HG03460 (cell line): ENCODE data around the gene SETD7.
A peak's percentile ranks its signal among the peaks of the same experiment; 100 is the strongest.
"Not testable (repeated sequence)": the region's sequence is repeated elsewhere in the genome, so short reads cannot be mapped to it uniquely, and the experiment has no call there.

ENCODE experiments used
- ATAC-seq: cut with Tn5 transposase; IDR thresholded peaks from one replicate; pipeline ENCODE4 v1.9.1; 2021; ENCODE audit not compliant: unreplicated experiment

Gene SETD7

GRCh38 chr4:139470295-139470694, 85.7 kb downstream of the SETD7 start:
- no peak for ATAC-seq

DNA sequence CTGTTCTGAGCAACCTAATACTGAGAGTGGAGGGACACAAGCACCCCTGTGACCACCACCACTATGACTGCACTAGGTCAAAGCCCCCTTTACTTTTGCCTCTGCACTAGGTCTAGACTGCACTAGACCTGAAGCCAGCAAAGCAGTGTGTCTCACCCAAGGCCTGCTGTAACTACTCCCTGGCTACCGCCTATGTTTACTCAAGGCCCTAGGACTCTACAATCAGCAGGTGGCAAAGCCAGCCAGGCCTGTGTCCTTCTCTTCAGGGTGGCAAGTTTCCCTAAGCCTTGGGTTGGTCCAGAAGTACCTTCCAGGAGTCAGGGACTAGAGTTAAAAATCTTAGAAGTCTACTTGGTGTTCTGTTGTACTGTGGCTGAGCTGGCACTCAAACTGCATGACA, 86.2 kb downstream of the SETD7 start:
- no peak for ATAC-seq

DNA sequence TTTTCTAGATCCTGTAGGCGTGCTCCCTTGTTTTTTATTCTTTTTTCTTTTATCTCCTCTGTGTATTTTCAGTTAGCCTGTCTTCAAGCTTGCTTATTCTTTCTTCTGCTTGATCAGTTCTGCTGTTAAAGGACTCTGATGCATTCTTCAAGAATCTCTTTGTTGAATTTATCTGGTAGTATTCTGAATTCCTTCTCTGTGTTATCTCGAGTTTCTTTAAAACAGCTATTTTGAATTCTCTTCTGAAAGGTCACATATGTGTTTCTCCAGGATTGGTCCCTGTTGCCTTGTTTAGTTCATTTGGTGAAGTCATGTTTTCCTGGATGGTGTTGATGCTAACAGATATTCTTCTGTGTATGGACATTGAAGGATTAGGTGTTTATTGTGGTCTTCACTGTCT, 86.8 kb downstream of the SETD7 start:
- ATAC-seq: no peak

GRCh38 chr4:139468756-139469155, 87.3 kb downstream of the SETD7 start:
- not testable (repeated sequence) for ATAC-seq

GRCh38 chr4:139465922-139466321, 90.1 kb downstream of the SETD7 start:
- ATAC-seq: no peak

DNA sequence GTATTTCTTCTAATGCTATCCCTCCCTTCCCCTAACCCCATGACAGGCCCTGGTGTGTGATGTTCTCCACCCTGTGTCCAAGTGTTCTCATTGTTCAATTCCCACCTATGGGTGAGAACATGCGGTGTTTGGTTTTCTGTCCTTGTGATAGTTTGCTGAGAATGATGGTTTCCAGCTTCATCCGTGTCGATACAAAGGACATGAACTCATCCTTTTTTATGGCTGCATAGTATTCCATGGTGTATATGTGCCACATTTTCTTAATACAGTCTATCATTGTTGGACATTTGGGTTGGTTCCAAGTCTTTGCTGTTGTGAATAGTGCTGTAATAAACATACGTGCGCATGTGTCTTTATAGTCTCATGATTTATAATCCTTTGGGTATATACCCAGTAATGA, 91.5 kb downstream of the SETD7 start:
- ATAC-seq: not testable (repeated sequence)

GRCh38 chr4:139461022-139461628, 94.9 kb downstream of the SETD7 start:
- no peak for ATAC-seq

DNA sequence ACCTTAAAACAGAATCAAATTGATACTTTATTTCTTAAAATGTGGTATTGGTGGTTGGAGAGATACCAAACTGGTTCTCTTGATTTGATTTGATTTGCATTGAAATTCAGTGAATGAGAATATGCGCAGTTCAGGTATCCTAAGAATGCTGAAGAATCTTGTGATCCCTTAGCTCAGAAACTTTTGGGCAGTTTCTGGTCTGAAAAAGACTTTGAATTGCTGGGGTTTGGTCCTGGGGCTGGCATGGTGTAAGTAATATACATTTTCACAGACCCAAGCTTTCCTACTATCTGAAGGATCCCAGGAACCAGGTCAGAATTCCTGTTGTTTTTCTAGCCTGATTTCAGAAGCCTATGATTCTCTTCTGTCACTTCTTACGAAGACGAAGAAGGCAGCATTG, 95.5 kb downstream of the SETD7 start:
- ATAC-seq: no peak

- ATAC-seq: no peak
Measured at GRCh38 chr4:139458999-139459398, 97.0 kb downstream of the SETD7 start.

DNA sequence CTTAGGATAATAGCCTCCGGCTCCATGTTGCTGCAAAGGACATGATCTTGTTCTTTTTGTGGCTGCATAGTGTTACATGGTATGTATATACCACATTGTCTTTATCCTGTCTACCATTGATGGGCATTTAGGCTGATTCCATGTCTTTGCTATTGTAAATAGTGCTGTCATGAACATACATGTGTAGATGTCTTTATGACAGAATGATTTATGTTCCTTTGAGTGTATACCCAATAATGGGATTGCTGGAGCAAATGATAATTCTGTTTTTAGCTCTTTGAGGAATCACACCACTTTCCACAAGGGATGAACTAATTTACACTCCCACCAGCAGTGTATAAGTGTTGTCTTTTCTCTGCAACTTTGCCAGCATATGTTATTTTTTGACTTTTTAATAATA, 97.5 kb downstream of the SETD7 start:
- no peak for ATAC-seq

DNA sequence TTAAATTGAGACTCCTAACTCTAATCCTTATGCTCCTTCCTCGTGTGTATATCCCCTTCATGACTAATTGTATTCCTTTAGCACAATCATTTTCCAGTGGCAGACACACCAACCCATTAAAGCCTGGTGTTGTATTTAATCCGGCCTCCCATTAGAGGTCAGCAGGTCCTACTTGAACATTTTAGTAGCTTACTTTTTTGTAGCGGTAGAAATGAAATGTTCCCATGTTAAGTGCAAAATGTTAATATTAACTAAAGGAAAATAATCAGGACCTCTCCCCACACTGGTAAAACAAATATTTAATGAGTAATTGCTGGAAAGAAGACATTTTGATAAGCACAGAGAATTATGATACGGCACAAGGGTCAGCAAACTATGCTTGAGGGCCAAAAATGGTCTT, 98.7 kb downstream of the SETD7 start:
- ATAC-seq: no peak

- no peak for ATAC-seq
Measured at GRCh38 chr4:139455126-139455538, 100.9 kb downstream of the SETD7 start.

DNA sequence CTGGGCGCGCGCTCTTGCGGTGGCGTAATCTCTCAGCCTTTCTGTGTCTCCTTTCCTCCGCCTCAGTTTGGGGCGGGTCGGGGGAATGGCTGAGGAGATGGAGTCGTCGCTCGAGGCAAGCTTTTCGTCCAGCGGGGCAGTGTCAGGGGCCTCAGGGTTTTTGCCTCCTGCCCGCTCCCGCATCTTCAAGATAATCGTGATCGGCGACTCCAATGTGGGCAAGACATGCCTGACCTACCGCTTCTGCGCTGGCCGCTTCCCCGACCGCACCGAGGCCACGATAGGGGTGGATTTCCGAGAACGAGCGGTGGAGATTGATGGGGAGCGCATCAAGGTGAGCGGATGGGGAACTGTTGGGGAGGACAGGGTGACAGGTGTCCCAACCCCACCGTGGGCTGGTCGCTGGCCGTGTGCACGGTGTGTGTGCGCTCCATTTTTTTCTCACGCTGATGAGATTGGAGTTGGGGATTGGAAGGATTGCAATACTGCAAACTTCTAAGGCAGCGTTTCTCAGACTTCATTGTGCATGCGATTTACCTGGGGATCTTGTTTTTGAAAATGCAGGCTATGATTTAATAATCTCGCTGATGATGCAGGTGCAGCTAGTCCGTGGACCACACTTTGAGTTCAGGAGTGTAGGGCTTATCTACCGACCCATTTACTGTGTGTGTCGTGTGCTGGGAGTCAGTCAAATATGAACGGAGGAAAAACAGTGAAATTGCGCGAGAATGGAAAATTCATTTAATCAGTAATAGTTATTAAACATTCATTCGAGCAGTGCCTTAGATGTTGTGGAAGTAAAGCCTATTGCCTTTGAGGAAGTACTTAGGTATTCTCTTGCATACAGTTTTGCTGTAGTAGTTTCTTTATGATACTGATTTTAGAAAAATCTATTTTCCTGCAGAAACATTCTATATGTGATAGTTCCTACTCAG, 101.6 kb downstream of the SETD7 start, which contains the start of gene RAB33B:
Gene RAB33B, plus strand, starts transcription at position 11 of the 935 bp plus-strand sequence. Its CDS starts 75 bp downstream, at position 86.
- ATAC-seq: peak; percentile 6

DNA sequence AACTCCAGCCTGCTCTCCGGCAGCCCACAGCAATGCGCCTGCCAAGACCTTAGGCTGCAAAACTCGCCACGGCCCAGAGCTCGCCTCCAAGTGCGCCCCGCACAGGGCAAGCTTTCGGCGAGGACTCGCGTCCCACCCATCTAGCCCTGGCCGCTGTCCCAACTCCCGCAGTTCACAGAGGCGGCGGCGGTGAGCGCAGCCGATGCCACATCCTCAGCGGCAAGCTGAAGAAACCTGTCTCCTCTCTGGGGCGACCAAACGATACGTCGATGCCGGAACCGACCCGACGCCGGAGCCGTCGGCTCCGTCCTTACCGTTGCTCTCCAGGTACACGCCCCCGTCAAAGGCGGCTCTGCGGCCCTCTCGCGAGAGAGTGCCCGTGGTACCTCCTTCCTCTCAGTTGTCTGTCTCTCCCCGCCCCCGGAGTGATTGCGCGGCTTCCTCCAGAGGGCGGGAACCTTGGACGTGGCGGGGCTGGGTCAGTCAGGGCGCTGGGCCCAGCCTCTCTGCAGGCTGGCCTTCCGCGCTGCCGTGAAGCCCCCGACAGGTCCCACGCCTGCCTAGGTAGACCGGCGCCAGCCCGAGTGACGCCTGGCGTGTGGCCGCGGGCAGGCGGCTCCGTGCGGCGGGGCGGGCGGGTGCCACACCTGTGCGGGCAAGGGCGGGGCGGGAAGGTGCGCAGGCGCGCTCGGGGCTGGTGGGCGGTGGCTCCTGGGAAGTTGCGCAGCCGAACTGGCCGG, 102.5 kb downstream of the SETD7 start:
- ATAC-seq: peak; percentile 89

DNA sequence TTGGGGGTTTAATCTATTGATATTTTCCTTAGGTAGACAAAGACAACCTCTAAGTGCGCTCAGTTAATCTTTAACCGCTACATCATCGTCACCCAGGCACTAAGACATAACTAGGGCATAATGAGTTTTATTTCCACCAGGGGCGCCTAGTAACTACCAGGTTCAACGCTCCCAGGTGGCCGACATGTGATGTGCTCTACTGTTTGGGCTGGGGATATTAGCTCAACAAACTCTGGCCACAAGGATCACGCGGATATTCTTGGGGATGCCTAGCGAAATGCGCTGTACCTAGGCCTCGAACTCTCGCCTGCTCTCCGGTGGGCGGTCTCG, 103.0 kb downstream of the SETD7 start:
- ATAC-seq: peak; percentile 50

GRCh38 chr4:139451997-139452396, 104.0 kb downstream of the SETD7 start:
- no peak for ATAC-seq

DNA sequence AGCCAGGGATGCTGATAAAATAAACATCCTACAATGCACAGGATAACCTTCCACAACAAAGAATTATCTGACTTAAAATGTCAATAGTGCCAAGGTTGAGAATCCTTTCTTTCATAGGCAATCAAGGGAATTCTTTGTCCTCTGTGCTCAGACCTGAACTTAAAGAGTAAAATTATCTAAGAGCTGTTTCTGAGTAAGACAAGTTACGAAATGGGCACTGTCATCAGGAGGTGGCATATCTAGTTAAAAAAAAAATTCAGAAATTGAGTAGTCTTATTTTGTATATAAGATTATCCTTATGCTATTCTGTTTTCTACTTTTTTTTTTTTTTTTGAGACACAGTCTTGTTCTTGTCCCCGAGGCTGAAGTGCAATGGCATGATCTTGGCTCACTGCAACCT, 105.4 kb downstream of the SETD7 start:
- no peak for ATAC-seq

DNA sequence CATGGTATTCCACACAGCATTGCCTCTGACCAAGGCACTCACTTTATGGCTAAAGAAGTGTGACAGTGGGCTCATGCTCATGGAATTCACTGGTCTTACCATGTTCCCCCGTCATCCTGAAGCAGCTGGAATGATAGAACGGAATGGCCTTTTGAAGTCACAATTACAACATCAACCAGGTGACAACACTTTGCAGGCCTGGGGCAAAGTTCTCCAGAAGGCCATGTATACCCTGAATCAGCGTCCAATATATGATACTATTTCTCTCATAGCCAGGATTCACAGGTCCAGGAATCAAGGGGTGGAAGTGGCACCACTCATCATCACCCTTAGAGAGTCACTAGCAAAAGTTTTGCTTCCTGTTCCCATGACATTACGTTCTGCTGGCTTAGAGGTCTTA, 108.9 kb downstream of the SETD7 start:
- ATAC-seq: not testable (repeated sequence)
